SK-N-SH treated with all-trans-retinoic acid at 6 μM for 48 hours (cell line): ENCODE results near the gene HPS5.

ENCODE experiments used
- ARNTL ChIP-seq: fragments of 450-650 bp; formaldehyde crosslinking; IDR thresholded peaks from 2 replicates; pipeline ENCODE4 v1.5.0; 2020; ENCODE audit warnings: low read depth, mild to moderate bottlenecking, moderate library complexity, borderline replicate concordance
- GLIS3 ChIP-seq: fragments of 250-450 bp; sonication (Bioruptor Pico); IDR thresholded peaks from 2 replicates; pipeline ENCODE4 v1.5.0; 2020; ENCODE audit warnings: mild to moderate bottlenecking, moderate library complexity
- RARB ChIP-seq: fragments of 250-450 bp; sonication (Bioruptor Pico); IDR thresholded peaks from 2 replicates; pipeline ENCODE4 v1.8.0; 2021; ENCODE audit warnings: mild to moderate bottlenecking, moderate library complexity
- SNAI2 ChIP-seq: fragments of 250-450 bp; sonication (Bioruptor Pico); IDR thresholded peaks from 2 replicates; pipeline ENCODE4 v1.5.0; 2020; ENCODE audit warnings: mild to moderate bottlenecking, moderate library complexity
- TCF4 ChIP-seq: fragments of 250-450 bp; sonication (Bioruptor Pico); IDR thresholded peaks from 2 replicates; pipeline ENCODE4 v1.8.0; 2021; ENCODE audit warnings: mild to moderate bottlenecking, moderate library complexity, borderline replicate concordance
- ZC3H10 ChIP-seq: fragments of 250-450 bp; sonication (Bioruptor Pico); IDR thresholded peaks from 2 replicates; pipeline ENCODE4 v1.5.1; 2021; ENCODE audit warnings: mild to moderate bottlenecking, moderate library complexity
- ZFP30 ChIP-seq: fragments of 450-650 bp; formaldehyde crosslinking; IDR thresholded peaks from 2 replicates; pipeline ENCODE4 v1.5.0; 2022; ENCODE audit warnings: mild to moderate bottlenecking, moderate library complexity
- ZNF8 ChIP-seq: fragments of 450-650 bp; formaldehyde crosslinking; IDR thresholded peaks from 2 replicates; pipeline ENCODE4 v1.5.0; 2020; ENCODE audit warnings: mild to moderate bottlenecking, moderate library complexity
- TF ChIP-seq, protein P1 (sequence below): fragments of 250-450 bp; sonication (Bioruptor Pico); IDR thresholded peaks from 2 replicates; pipeline ENCODE4 v1.5.1; 2020; ENCODE audit warnings: low read depth, mild to moderate bottlenecking, moderate library complexity

DNA sequence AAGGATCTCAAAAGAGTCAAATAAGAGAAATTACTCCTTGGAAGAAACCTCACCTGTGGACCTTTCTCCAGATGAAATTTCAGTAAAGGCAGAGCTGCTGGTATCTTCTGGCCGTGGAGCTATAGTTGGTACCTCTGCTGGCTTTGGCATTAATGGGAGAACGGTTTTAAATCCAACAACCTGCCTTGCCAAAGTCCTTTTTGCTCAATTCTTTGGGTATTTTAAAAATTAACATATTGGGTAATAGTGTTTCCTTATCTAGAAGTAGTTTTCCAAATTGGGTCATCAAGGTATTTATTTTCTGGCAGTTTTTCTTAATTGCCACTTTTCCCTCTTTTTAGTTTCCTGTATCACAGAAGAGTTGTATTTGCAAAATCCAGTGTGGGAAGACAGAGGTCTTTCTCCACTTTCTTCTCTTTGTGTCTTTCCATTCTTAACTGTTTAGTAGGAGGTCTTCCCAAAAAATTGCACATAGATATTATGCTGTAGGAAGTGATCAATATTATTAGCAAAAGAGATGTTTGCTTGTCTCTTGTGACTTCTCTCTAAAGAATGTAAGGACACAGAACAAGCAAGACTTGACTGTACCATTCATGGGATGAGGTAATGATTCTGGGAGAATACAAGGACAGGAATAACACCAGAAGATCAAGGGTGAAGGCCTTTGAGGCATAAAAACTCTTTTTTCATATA, 85.1 kb downstream of the HPS5 start, which contains the start of gene SAA4:
- TF ChIP-seq ZFP30 (CRISPR knock-in tag) (no peak), ZC3H10 (no peak), ARNTL (CRISPR knock-in tag) (no peak), TCF4 (CRISPR knock-in tag) (no peak), SNAI2 (CRISPR knock-in tag) (no peak), ZNF8 (CRISPR knock-in tag) (no peak), GLIS3 (CRISPR knock-in tag) (no peak), RARB (no peak)
- TF ChIP-seq, protein P1, sequence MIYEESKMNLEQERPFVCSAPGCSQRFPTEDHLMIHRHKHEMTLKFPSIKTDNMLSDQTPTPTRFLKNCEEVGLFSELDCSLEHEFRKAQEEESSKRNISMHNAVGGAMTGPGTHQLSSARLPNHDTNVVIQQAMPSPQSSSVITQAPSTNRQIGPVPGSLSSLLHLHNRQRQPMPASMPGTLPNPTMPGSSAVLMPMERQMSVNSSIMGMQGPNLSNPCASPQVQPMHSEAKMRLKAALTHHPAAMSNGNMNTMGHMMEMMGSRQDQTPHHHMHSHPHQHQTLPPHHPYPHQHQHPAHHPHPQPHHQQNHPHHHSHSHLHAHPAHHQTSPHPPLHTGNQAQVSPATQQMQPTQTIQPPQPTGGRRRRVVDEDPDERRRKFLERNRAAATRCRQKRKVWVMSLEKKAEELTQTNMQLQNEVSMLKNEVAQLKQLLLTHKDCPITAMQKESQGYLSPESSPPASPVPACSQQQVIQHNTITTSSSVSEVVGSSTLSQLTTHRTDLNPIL (CRISPR knock-in tag), result no peak
